GM12878 (cell line): ENCODE results near the gene RNF223. TPM values are rescaled to one million over a fixed set of nuclear protein-coding genes. Genes with fewer than 3 reads are reported as not detected.

ENCODE experiments used
- ATAC-seq: fragments of 200-7000 bp; cut with Tn5 transposase; 3 replicates; pipeline ENCODE4 v1.9.1; 2020; ENCODE audit warnings: mild to moderate bottlenecking, moderate library complexity
- BruUV-seq: library from RNA; stranded (reverse); fragments of 400-500 nt; replicated peaks from 2 replicates; lab custom pipeline; 2021; lab: Mats Ljungman, UMichigan
- CTCF ChIA-PET: fragments of 300-600 bp; sonication (Branson Sonifier 250); formaldehyde crosslinking; extraction: SDS; loops from one replicate; lab custom pipeline; 2021; ENCODE audit warnings: inconsistent platforms; lab: Yijun Ruan, JAX
- POLR2A ChIA-PET: fragments of 350-600 bp; formaldehyde crosslinking; extraction: SDS; loops from one replicate; lab custom pipeline; 2021; ENCODE audit warnings: inconsistent platforms; lab: Charles Lee
- RAD21 ChIA-PET: fragments of 300-600 bp; sonication (Branson Sonifier 250); formaldehyde crosslinking; loops from one replicate; lab custom pipeline; 2023; ENCODE audit warnings: antibody characterized with exemption; ENCODE audit not compliant: unreplicated experiment; lab: Charles Lee
- SMC1A ChIA-PET: fragments of 300-600 bp; sonication (Branson Sonifier 250); formaldehyde crosslinking; loops from one replicate; lab custom pipeline; 2023; ENCODE audit not compliant: unreplicated experiment, uncharacterized antibody; lab: Charles Lee
- DNase-seq: peaks from one replicate; pipeline ENCODE4 v3.0.0-alpha.2; 2011; ENCODE audit warnings: low read depth, low spot score
- FAIRE-seq: peaks from 3 replicates; lab custom pipeline; 2011; peaks lifted over from hg19 to GRCh38; lab: Jason Lieb, UNC
- H2AFZ ChIP-seq: 2 replicates; pipeline ENCODE4 v1.6.0; 2011; ENCODE audit warnings: low read depth, low read length, control low read depth; ENCODE audit not compliant: control insufficient read depth
- H3K27ac ChIP-seq: 2 replicates; pipeline ENCODE4 v1.5.1; 2011; ENCODE audit warnings: control low read depth; ENCODE audit not compliant: control insufficient read depth, insufficient read depth
- H3K27me3 ChIP-seq, 2 experiments: replicated peaks in 1 of 2; 2 replicates each; pipeline versions ENCODE4 v1.6.0 to v1.6.1; 2011; ENCODE audit warnings: low read length in 1 of 2; ENCODE audit not compliant: control insufficient read depth in 2 of 2, insufficient read depth in 2 of 2
- H3K36me3 ChIP-seq, 2 experiments: 2 replicates each; pipeline ENCODE4 v1.5.1; 2011; ENCODE audit warnings: low read length in 1 of 2; ENCODE audit not compliant: control insufficient read depth in 2 of 2, insufficient read depth in 2 of 2
- H3K4me1 ChIP-seq: 2 replicates; pipeline ENCODE4 v1.6.1; 2011; ENCODE audit warnings: mild to moderate bottlenecking, low read length, moderate library complexity, mixed read lengths; ENCODE audit not compliant: control insufficient read depth, insufficient read depth
- H3K4me2 ChIP-seq: 2 replicates; pipeline ENCODE4 v1.6.0; 2011; ENCODE audit warnings: control low read depth; ENCODE audit not compliant: control insufficient read depth, insufficient read depth
- H3K4me3 ChIP-seq: fragments of 200-600 bp; sonication (generic); 2 replicates; pipeline ENCODE4 v1.5.1; 2016
- H3K79me2 ChIP-seq: 2 replicates; pipeline ENCODE4 v1.6.0; 2011; ENCODE audit warnings: low read length; ENCODE audit not compliant: control insufficient read depth, insufficient read depth
- H3K9ac ChIP-seq: 2 replicates; pipeline ENCODE4 v1.8.0; 2011; ENCODE audit warnings: low read length, control low read depth, mixed read lengths; ENCODE audit not compliant: control insufficient read depth, insufficient read depth
- H3K9me3 ChIP-seq: replicated peaks from 3 replicates; pipeline ENCODE4 v1.5.1; 2011; ENCODE audit warnings: mild to moderate bottlenecking, low read length; ENCODE audit not compliant: control insufficient read depth, insufficient read depth
- H4K20me1 ChIP-seq: 2 replicates; pipeline ENCODE4 v1.6.0; 2011; ENCODE audit not compliant: control insufficient read depth, insufficient read depth
- CHD1 ChIP-seq: IDR thresholded peaks from 2 replicates; pipeline ENCODE4 v1.6.1; 2012; ENCODE audit warnings: low read depth, low read length, improper control_type of control experiment
- CHD4 ChIP-seq: fragments of 200-600 bp; sonication (generic); IDR thresholded peaks from 2 replicates; pipeline ENCODE4 v1.6.1; 2016; ENCODE audit warnings: mild to moderate bottlenecking
- E2F4 ChIP-seq: IDR thresholded peaks from 2 replicates; pipeline ENCODE4 v1.6.1; 2012; ENCODE audit warnings: low read depth, low read length, improper control_type of control experiment
- HSF1 ChIP-seq: fragments of 150-350 bp; IDR thresholded peaks from 2 replicates; pipeline ENCODE4 v1.6.1; 2014; ENCODE audit warnings: mild to moderate bottlenecking, low read depth, low read length
- IKZF1 ChIP-seq: fragments of 450-650 bp; conservative IDR thresholded peaks from 2 replicates; pipeline ENCODE4 v1.6.1; 2017; ENCODE audit warnings: antibody characterized with exemption, mild to moderate bottlenecking
- IRF4 ChIP-seq: IDR thresholded peaks from 2 replicates; pipeline ENCODE4 v1.6.1; 2011; ENCODE audit warnings: low read depth, low read length
- MTA3 ChIP-seq: IDR thresholded peaks from 2 replicates; pipeline ENCODE4 v1.6.1; 2012; ENCODE audit warnings: low read length, inconsistent platforms, borderline replicate concordance
- NBN ChIP-seq: fragments of 450-650 bp; IDR thresholded peaks from 2 replicates; pipeline ENCODE4 v1.6.1; 2016
- NFIC ChIP-seq: IDR thresholded peaks from 2 replicates; pipeline ENCODE4 v1.6.1; 2012; ENCODE audit warnings: low read depth, mild to moderate bottlenecking, inconsistent platforms, low read length, moderate library complexity
- RB1 ChIP-seq: fragments of 450-650 bp; formaldehyde crosslinking; IDR thresholded peaks from 2 replicates; pipeline ENCODE4 v1.6.1; 2017; ENCODE audit warnings: mild to moderate bottlenecking, borderline replicate concordance
- RCOR1 ChIP-seq: conservative IDR thresholded peaks from 2 replicates; pipeline ENCODE4 v1.6.1; 2012; ENCODE audit warnings: low read depth, low read length, improper control_type of control experiment
- SIN3A ChIP-seq: IDR thresholded peaks from 2 replicates; pipeline ENCODE4 v1.6.1; 2012; ENCODE audit warnings: low read depth, low read length, improper control_type of control experiment
- SUPT20H ChIP-seq: IDR thresholded peaks from 2 replicates; pipeline ENCODE4 v1.6.1; 2011; ENCODE audit warnings: low read depth, mild to moderate bottlenecking, low read length, moderate library complexity, borderline replicate concordance; ENCODE audit not compliant: control insufficient read depth
- TCF7 ChIP-seq: IDR thresholded peaks from 2 replicates; pipeline ENCODE4 v1.6.1; 2014; ENCODE audit warnings: antibody characterized with exemption, borderline replicate concordance
- USF2 ChIP-seq: IDR thresholded peaks from 2 replicates; pipeline ENCODE4 v1.6.1; 2011; ENCODE audit warnings: low read depth, low read length, improper control_type of control experiment, borderline replicate concordance
- ZBED1 ChIP-seq: IDR thresholded peaks from 2 replicates; pipeline ENCODE4 v1.6.1; 2016; ENCODE audit warnings: borderline replicate concordance
- ZNF217 ChIP-seq: fragments of 450-650 bp; IDR thresholded peaks from 2 replicates; pipeline ENCODE4 v1.6.1; 2017; ENCODE audit warnings: antibody characterized with exemption, mild to moderate bottlenecking
- WGBS: methylation state at CpG from one replicate; pipeline ENCODE4 v1.1.6; 2016; ENCODE audit warnings: low lambda C conversion rate; ENCODE audit not compliant: insufficient replicate concordance, insufficient coverage; ENCODE audit errors: missing lambda C conversion rate; 5-methylcytosine and 5-hydroxymethylcytosine counted together
- in situ Hi-C: fragments of 300-500 bp; cut with MboI; formaldehyde crosslinking; loops from 9 replicates; pipeline ENCODE4 v1.14.3; 2018; ENCODE audit warnings: mixed read lengths
- intact Hi-C: fragments of 100-400 bp; cut with micrococcal nuclease; formaldehyde crosslinking; loops from one replicate; pipeline ENCODE4 v1.14.2; 2022; ENCODE audit not compliant: unreplicated experiment
- polyA plus RNA-seq, 11 experiments: library from polyadenylated mRNA; depleted of rRNA in 4 of 11; unstranded in 6 of 11; stranded (reverse) in 5 of 11; fragments of >200 nt; fragmentation: Nextera tagmentation in 4 of 11; fragmentation: Illumina TruSeq in 1 of 11; extraction: Ambion mirVana in 4 of 11; extraction: Trizol in 1 of 11; gene quantifications; 1 replicate in 1 of 11; 2 replicates in 10 of 11; pipeline versions ENCODE4 v1.2.1 to v1.2.3, GENCODE V29; 2011 to 2016; ENCODE audit warnings: inconsistent platforms in 2 of 11, missing spikeins in 2 of 11, low read depth in 1 of 11
- total RNA-seq, 4 experiments: library from RNA; depleted of rRNA in 3 of 4; stranded (reverse); fragments of >200 nt in 3 of 4; fragmentation: Illumina TruSeq in 1 of 4; extraction: Trizol in 1 of 4; gene quantifications; 2 replicates each; pipeline versions ENCODE4 v1.2.1 to v1.2.3, GENCODE V29; 2013 to 2021
- TF ChIP-seq, protein P1 (sequence below): fragments of 450-650 bp; IDR thresholded peaks from 2 replicates; pipeline ENCODE4 v1.6.1; 2016; ENCODE audit warnings: mild to moderate bottlenecking

RNF223 gene
- total and polyA plus RNA-seq, 10 of the 15 experiments (the other 5 are each of a cell fraction or from before 2014, with no cell fraction given): 0.06 TPM; not detected in 9

DNA sequence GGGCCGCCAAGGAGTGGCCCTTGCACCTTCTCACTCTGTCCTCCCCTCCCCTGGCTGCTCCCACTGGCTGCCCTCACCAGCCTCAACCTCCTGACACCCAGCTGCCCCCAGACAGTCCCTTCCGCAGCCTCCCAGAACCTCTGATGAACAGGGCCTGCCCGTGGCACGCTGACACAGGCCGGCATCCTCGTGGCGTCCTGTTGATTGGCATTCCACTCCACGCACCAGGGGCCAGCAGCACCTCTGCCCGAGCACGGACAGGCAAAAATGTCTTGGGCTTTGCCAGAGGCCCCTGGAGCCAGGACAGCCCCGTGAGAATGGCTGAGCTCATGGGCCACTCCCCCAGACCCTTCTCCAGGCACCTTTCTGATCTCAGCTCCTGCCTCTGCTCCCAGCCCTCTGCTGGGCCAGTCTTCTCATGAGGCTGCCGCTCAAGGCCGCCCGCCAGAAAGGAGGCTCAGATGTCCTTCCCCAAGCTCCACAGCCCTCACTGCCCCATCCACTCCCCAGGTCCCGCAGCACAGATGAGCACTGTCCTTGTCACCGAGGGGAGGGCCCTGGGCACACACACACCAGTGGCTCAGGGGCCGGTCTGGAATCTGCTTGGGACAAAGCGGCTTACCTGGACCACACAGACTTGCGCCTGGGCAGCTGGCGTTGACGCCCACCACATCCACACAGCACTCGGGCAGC, 15.8 kb upstream of the RNF223 start (continued):
- TF ChIP-seq USF2: no peak
- no peak for TF ChIP-seq TCF7
- no peak for TF ChIP-seq RCOR1
- TF ChIP-seq SIN3A: no peak
- TF ChIP-seq IRF4: no peak

GRCh38 chr1:1088801-1089680, 14.9 kb upstream of the RNF223 start:
- Histone ChIP-seq H3K4me3 (no peak overlapping the region), H4K20me1 (no peaks in the 10 kb centered on the region), H3K79me2 (no peaks in the 10 kb centered on the region), H2AFZ (no peak overlapping the region), H3K36me3 (no peaks in the 10 kb centered on the region), H3K9me3 (no peaks in the 10 kb centered on the region), H3K27me3 (no peaks in the 10 kb centered on the region), H3K4me2 (no peak overlapping the region), H3K27ac (no peak overlapping the region), H3K4me1 (peaks cover 7% of the 10 kb centered on the region; the same call in 1 of the 2 replicates), H3K9ac (no peak overlapping the region)
- ATAC-seq (no peak), DNase-seq (no peak), FAIRE-seq (no peak)
- no TSS peak for BruUV-seq
- TF ChIP-seq ZNF217 (no peak), E2F4 (no peak), CHD4 (no peak), IKZF1 (no peak), NBN (no peak), ZBED1 (no peak), MTA3 (no peak), TCF7 (no peak), CHD1 (no peak), HSF1 (no peak), SUPT20H (no peak), RB1 (no peak), NFIC (no peak)
- TF ChIP-seq, protein P1, sequence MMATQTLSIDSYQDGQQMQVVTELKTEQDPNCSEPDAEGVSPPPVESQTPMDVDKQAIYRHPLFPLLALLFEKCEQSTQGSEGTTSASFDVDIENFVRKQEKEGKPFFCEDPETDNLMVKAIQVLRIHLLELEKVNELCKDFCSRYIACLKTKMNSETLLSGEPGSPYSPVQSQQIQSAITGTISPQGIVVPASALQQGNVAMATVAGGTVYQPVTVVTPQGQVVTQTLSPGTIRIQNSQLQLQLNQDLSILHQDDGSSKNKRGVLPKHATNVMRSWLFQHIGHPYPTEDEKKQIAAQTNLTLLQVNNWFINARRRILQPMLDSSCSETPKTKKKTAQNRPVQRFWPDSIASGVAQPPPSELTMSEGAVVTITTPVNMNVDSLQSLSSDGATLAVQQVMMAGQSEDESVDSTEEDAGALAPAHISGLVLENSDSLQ: no peak
- in situ Hi-C loops (no loop called here), intact Hi-C loops (no loop called here)
- RAD21 ChIA-PET: no interaction called here
- CTCF ChIA-PET: no interaction called here
- 91% methylated on average over 40 of the region's 46 CpGs for WGBS
- POLR2A ChIA-PET: no interaction called here
- SMC1A ChIA-PET: no interaction called here
